HG03103 (cell line): ENCODE results near the gene MAST2.
"Not testable (repeated sequence)": the region's sequence is repeated elsewhere in the genome, so short reads cannot be mapped to it uniquely, and the experiment has no call there.

ENCODE experiments used
- ATAC-seq: cut with Tn5 transposase; IDR thresholded peaks from one replicate; pipeline ENCODE4 v1.9.1; 2021; ENCODE audit warnings: low read depth; ENCODE audit not compliant: unreplicated experiment

MAST2 gene

DNA sequence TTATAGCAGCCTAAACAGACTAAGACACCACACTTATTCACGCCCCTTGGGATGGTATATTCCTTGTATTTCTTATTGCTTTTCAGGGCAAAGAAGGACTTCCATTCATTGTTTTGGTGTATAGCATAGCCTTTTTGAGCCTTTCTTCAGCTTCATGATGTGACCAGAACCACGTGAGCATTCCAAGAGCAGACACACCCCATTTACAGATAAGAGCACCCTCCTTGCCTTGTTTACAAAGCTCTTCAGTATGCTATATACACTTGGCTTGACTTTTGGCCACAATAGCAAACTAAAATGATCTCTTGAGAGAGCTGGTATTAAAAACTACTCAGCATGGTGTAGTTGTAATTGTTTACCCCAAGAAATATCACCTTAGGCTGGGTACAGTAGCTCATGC, 250.3 kb downstream of the MAST2 start:
- no peak for ATAC-seq

- no peak for ATAC-seq
These were observed 252.9 kb downstream of the MAST2 start for GRCh38 chr1:46056325-46056724.

GRCh38 chr1:46057215-46057614, 253.8 kb downstream of the MAST2 start:
- not testable (repeated sequence) for ATAC-seq

GRCh38 chr1:46057781-46058180, 254.4 kb downstream of the MAST2 start:
- ATAC-seq = no peak

- no peak for ATAC-seq
These were observed 255.5 kb downstream of the MAST2 start for GRCh38 chr1:46058936-46059335.

GRCh38 chr1:46061146-46061545, 257.7 kb downstream of the MAST2 start:
- no peak for ATAC-seq

DNA sequence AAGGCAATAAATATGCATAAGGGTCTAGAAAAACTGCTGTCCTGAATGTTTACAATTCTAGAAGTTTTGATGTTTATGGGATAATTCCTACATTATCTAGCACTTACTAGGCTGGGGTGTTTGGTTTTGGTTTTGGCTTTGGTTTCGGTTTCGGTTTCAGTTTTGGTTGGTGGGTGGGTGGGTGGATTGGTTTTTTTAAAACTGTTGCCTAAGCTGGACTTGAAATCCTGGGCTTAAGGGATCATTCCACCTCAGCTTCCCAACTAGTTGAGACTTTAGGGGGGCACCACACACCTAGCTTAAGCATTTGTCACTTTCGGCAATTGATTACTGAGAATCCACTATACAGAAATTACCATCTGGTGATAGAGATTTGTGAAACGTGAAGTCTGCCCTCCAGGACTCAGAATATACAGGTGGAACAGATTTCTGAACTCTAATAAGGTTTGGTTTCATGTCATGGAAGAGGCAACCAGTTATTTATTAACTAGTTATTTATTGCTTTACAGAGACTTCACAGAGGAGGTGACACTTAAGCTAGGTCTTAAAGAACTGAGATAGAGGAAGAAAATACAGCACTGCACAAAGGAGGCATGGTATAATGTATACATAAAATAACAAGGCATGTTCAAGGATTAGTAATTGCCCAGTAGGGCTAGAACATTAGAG, 259.4 kb downstream of the MAST2 start:
- no peak for ATAC-seq

DNA sequence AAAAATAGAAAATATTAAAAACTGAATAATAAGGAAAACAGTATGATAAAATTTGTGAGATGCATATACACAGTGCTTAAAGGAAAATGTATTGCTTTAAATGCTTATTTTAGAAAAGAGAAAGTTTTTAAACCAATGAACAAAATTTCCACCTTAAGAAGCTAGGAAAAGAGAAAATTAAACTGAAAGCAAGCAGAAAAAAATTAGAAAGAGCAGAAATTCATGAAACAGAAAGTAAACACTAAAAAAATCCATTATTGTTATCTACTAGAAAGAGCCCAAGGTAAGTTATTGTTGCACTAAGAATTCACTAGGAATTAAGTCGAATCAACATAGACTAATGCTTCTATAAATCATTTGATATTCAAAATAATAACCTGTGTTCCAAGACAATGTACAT, 261.3 kb downstream of the MAST2 start:
- ATAC-seq = no peak

DNA sequence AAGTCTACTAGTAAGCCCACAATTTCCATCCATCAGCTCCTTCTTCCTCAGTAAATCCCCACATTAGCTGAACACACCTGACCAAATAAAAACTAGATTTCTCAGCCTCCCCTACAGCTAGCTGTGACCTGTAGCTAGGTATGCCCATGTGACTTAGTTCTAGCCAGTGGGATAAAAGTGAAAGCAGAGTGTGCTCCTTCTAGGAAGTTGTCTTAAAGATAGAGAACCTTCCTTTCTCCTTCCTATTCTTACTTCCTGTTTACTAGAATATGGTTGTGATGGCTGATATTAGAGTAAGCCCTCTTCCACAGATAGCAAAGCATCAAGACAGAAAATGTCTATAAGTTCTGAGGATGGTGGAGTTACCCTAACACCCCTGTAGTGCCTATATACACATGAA, 262.0 kb downstream of the MAST2 start:
- ATAC-seq = no peak

- no peak for ATAC-seq
These were observed 264.2 kb downstream of the MAST2 start for GRCh38 chr1:46067652-46068051.

DNA sequence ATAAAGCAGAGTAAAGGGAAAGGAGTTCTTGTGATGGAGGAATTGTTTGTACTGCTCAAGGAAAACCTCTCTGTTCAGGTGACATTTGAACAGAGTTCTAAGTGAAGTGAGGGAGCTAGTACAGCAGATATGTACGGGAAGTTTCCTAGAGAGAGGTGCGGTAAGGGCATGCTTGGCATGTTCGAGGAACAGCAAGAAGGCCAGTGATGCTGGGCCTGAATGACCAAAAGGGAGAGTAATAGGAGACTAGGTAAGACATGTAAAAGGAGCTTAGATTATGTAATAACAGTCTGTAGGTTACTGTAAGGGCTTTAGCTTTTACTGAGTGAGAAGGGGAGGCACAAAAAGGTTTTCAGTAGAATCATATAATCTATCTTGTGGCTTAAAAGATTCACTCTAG, 265.1 kb downstream of the MAST2 start:
- ATAC-seq = no peak

- no peak for ATAC-seq
These were observed 266.9 kb downstream of the MAST2 start for GRCh38 chr1:46070164-46070814.

DNA sequence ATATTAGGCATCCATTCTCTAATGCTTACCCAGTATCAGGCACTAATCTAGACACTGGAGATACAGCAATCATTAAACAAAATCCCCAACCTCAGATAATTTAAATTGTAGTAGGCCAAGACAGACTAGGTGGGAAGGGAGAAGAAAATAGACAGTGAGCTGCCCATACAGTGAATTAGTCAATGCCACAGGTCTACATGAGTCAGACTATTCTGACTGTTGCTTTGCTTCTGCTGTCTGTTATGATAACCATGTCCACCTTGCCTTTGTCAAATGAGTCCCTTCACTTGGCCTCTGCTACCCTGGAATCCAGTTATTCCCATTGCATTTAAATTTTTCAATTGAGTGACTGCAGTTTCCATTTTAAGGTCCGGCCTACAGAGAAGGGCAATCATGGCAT, 269.6 kb downstream of the MAST2 start:
- ATAC-seq = no peak

DNA sequence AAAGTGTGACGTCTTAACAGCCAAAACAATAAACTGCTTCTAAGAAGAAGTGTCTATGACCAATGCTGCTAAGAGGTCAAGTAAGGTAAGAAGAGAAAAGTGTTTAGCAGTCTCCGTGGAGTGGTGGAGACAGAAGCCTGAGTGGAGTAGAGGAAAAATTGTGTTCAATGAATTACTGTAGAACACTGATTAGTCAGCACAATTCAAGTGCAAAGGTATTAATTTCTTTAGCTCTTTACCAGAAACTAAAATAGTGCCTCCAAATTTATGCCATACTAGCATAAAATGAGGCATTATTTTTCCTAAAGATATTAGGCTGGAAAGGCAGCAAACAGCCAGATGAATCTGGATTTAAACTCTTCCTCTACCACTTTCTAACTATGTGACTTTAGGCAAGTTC, 272.9 kb downstream of the MAST2 start:
- no peak for ATAC-seq

DNA sequence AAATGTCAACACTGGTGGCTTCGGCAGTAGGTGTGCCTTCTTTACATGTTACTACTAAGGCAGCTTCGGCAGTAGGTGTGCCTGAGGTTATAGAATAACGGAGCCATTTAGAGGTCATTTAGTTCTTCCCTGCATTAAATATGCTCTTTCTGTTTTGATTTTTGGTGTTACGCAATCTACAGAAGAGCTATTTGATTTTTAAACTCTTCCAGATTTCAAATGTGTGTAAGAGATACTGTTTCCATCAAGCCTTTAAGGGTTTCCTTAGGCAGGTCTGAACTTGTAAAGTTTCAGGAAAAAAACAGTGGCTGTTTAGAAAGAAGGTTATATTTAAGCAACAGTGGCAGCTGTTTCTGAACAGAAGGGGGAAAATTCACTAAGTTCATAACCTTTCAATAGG, 274.2 kb downstream of the MAST2 start:
- no peak for ATAC-seq

- ATAC-seq = no peak
These were observed 276.8 kb downstream of the MAST2 start for GRCh38 chr1:46080257-46080656.

- no peak for ATAC-seq
These were observed 277.8 kb downstream of the MAST2 start for GRCh38 chr1:46081206-46081605.

DNA sequence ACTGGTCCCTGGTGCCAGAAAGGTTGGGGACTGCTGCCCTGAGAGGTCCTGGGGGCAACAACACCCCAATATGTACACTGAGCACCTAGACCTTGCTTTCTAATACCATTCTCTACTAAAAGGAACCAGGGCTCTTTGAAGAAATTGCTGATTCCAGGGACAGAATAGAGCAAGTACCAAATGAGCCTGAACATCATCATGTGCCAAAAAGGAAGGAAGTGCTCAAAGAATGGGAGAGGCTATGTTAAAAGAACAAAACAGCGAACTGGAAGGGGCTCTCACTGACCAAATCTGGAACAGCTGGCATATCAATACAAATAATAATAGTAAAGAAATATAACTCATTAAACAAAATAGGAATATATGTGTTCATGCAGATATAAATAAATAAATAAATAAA, 278.2 kb downstream of the MAST2 start:
- no peak for ATAC-seq

- ATAC-seq = no peak
These were observed 280.2 kb downstream of the MAST2 start for GRCh38 chr1:46083579-46083978.

- ATAC-seq = no peak
These were observed 281.4 kb downstream of the MAST2 start for GRCh38 chr1:46084553-46085451.
